SW480 (cell line): Measurements from ENCODE around the gene GCLM.
"Not testable (repeated sequence)": the region's sequence is repeated elsewhere in the genome, so short reads cannot be mapped to it uniquely, and the experiment has no call there.

Experiments
- DNase-seq: peaks from one replicate; pipeline ENCODE4 v3.0.0-alpha.2; 2016; ENCODE audit warnings: low spot score

Gene GCLM, protein sequence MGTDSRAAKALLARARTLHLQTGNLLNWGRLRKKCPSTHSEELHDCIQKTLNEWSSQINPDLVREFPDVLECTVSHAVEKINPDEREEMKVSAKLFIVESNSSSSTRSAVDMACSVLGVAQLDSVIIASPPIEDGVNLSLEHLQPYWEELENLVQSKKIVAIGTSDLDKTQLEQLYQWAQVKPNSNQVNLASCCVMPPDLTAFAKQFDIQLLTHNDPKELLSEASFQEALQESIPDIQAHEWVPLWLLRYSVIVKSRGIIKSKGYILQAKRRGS

DNA sequence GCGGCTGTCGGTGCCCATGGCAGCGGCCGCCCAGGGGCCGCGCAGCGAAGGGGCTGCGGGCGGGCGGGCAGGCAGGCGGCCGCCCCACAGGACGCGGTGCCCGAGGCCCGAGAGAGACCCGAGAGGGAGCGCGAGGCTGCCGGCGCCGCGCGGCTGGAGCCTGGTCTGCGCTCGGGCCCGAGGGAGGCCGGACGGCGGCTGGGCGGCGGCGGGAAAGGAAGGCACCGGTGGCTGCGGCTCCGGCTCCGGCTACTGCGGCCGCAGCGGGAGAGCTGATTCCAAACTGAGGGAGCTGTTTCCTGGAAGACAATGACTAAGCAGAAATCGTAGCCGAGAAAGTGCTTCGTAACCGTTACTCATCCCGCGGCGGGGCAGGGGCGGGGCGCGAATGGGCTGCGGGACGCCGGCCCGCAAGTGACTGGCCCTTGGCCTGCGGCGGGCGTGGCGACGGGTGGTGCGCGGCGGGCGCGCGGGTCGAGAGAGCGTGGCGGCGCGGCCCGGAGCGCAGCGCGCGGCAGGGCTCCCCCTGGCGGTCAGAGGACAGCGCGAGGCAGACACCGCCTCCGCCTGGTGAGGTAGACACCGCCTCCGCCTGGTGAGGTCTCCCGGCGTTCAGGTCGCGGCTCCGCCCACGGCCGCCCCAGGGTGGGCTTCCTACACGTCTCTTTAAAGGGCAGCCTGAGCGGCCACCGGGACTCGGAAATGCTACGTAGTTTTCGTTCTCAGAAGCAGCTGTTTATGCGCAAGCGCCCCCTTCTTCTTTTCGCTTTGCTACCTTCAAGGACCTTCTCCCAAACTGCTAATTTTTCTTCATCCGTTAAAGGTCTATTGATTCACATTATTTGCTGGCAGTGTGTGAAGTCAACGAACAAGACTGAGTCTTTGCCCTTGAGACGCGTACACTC lies at the start of gene GCLM:
Gene GCLM, minus strand, starts transcription at position 285 of the 905 bp plus-strand sequence. Its CDS starts 267 bp downstream, at position 18.
- DNase-seq = peak; percentile 84

DNA sequence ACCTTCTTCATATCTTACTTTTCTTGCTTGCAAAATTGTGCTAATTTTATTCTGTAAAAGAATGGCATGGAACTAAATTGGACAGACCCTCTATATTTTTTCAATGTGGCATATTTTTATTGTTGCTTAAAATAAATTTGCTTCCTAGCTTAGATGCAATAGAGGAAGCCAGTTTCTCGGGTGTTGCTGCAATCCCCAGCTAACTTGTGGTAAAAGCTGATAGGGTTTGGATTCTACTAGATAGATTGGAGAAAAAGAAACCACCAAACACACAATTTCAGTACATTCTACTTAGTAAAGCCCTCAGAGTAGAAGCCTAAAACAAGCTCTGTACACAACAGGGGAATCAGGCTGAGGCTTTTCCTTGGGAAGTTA lies 49.5 kb upstream of the GCLM start:
- DNase-seq = no peak

DNA sequence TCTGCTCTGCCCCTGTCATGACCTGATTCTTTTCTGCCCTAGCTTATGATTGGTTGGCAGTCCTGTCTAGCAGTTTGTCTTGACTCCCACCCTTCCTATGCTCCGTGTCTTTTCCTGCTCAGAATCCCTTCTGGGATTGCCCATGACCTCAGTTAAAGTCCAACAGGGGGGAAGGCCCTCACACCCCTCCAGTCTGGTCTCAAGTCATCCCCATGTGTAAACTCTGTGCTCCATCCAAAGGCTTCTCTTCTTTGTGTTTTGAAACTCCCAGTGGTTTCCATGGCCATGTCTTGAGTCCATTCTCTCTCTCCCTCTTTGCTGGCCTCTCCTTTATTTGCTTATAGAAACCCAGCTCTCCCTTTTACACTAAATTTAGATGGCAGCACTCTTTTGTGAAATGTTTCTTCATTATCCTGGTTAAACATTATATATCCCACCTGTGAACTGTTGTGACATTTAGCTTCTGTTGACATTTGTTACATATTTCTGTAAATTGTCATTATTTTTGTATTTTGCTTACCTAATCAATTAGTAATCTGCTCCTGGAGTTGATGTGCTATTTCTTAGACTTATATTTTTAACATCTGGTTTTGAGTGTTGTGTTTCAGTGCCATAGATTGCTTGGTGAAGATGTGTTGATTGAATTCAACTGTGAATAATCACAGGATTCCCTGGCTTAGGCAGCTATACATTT lies 48.9 kb upstream of the GCLM start:
- DNase-seq = no peak

GRCh38 chr1:93955765-93956164 lies 46.5 kb upstream of the GCLM start:
- DNase-seq = no peak

DNA sequence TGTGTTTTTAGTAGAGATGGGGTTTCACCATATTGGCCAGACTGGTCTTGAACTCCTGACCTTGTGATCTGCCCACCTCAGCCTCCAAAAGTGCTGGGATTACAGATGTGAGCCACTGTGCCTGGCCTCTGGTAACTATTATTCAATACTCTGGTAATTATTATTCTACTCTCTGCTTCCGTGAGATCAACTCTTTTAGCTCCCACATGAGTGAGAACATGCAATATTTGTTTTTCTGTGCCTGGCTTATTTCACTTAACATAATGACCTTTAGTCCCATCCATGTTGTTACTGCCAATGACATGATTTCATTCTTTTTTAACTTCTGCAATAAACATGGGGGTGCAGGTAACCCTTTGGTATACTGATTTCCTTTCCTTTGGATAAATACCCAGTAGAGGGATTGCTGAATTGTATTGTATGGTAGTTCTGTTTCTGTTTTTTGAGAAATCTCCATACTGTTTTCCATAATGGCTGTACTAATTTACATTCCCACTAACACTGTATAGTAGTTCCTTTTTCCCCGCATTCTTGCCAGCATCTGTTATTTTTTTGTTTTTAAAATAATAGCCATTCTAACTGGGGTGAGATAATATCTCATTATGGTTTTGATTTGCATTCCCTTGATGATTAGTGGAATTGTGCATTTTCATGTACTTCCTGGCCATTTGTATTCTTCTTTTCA lies 37.9 kb upstream of the GCLM start:
- not testable (repeated sequence) for DNase-seq

DNA sequence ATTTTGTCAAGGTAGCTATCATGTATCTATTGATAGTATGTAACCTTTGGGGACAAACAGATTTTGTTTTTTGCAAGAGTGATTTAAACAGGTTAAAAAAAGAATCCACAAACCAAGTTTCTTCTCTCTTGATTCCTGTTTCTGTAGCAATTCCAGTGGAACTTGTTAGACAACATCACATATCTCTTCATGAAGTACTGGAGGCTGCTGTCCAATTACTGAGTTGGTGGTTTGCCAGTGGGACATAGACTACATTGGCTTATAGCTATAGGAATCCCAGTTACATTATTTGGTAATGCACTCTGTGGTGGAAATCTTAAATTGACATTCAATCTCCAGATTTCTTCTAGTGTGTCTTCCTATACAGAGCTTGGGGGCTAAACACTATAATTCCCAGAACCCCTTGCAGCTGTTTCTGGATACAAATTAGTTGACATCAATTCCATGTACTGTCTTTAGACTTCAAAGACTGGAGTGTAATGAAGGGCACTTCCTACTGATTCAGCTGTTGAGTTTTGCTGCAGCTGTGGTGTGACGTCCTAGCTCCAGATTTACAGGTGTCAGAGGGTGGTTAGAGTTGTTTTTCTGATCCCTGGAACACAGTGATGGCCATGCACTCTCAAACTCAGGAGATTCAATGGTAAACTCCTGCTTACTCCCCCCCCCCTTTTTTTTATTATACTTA lies 29.4 kb upstream of the GCLM start:
- DNase-seq = no peak

- DNase-seq = no peak
Observed at GRCh38 chr1:93937997-93938396, 28.8 kb upstream of the GCLM start.

- no peak for DNase-seq
Observed at GRCh38 chr1:93925206-93925605, 16.0 kb upstream of the GCLM start.

DNA sequence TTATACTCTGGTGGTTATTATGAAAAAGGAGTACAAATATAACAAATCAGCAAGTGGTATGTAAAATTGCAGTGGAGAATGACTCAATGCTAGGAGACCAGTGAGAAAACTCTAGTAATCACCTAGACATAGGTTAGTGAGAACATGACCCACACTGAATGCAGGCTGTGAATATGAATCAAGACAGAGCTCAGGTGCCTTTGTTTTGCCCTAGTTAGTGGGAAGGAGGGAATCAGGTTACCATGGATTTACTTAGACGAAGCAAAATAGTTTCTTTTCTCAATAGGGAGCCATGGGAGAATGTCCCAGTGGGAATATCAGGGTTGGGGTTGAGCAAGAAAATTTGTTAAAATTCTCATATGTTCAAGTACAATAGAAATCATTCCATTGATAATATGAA lies 10.6 kb upstream of the GCLM start:
- no peak for DNase-seq

- no peak for DNase-seq
Observed at GRCh38 chr1:93917302-93917701, 8.1 kb upstream of the GCLM start.

GRCh38 chr1:93910880-93911279 lies 1.6 kb upstream of the GCLM start:
- DNase-seq = not testable (repeated sequence)

DNA sequence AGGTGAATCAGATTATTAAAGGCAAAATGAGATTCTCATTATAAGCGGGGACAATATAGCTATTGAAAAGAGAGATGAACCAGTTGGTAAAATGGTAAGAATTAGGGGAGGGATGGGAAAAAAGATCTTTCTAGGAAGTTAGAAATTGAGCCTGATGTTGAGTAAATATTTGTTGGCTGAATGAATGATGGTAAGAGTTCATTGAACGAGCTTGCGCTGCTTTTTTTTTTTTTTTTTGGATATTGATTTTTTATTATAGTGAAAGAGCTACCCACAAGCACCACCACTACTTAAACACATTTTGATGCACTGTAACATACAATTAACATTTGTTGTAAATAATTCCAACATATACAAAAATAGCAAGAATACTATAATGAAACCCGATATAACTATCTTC lies 1.1 kb upstream of the GCLM start:
- no peak for DNase-seq

DNA sequence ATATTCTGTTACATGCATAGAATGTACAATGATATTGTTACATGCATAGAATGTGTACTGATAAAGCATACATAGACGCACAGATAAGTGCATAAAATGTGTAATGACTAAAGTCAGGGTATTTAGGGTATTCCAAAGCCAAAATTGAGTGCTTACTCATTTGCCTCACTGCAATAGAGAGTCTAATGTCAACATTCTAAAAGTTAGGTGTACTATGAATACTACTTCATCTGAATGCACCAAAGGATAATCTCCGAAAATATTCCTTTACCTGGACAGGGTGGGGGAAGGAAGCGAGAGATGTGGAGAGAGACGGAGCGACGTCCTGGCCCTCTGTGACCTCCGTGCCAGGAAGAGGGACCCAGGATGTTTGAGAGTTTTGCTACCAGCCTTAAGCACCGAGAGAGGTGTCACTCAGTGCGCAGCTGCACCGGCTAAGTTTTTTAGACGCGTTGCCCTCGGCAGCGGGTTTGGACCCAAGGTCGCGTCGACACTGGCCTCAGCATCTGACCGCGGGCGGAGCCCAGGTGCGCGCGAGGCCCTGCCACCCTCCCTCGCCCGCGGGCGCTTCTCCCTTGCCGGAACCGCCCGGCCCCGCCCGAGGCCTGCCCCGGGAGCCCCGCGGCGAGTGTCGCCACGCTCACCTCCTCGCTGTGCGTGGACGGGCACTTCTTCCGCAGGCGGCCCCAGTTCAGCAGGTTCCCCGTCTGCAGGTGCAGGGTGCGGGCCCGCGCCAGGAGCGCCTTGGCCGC lies 660 bp downstream of the GCLM start:
- DNase-seq = peak; percentile 37

GRCh38 chr1:93907718-93908117 lies 1.5 kb downstream of the GCLM start:
- no peak for DNase-seq

GRCh38 chr1:93906480-93906879 lies 2.8 kb downstream of the GCLM start:
- no peak for DNase-seq

- DNase-seq = no peak
Observed at GRCh38 chr1:93905734-93906133, 3.5 kb downstream of the GCLM start.

GRCh38 chr1:93905051-93905450 lies 4.2 kb downstream of the GCLM start:
- DNase-seq = no peak

- no peak for DNase-seq
Observed at GRCh38 chr1:93904228-93904627, 5.0 kb downstream of the GCLM start.

GRCh38 chr1:93900723-93901504 lies 8.3 kb downstream of the GCLM start:
- no peak for DNase-seq
